Measurements from ENCODE around the gene MPV17L.
"Not testable (repeated sequence)": the region's sequence is repeated elsewhere in the genome, so short reads cannot be mapped to it uniquely, and the experiment has no call there.

MPV17L gene

GRCh38 chr16:15453296-15453695 lies 57.7 kb downstream of the MPV17L start:
- not testable (repeated sequence) for DNase-seq

GRCh38 chr16:15454933-15455332 lies 59.4 kb downstream of the MPV17L start:
- not testable (repeated sequence) for DNase-seq

- DNase-seq, result no peak
These were observed 61.8 kb downstream of the MPV17L start for GRCh38 chr16:15457400-15457799.

DNA sequence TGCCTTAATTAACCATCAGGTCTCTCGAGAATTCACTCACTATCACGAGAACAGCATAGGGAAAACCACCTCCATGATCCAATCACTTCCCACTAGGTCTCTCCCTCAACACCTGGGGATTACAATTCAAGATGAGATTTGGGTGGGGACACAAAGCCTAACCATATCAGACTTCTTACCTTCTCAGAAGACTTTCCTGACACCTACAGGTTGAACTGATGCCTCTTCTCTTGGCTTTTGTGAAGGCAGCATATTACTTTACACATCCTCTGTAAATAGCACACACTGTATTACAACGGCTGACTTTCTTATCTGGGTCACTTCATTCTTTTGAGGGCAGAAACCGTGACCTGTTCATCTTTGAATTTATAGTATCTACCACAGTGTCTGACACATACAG lies 62.4 kb downstream of the MPV17L start:
- DNase-seq, result peak in 1 of 2 experiments; percentile 6

- no peak for DNase-seq
These were observed 64.2 kb downstream of the MPV17L start for GRCh38 chr16:15459791-15460190.

DNA sequence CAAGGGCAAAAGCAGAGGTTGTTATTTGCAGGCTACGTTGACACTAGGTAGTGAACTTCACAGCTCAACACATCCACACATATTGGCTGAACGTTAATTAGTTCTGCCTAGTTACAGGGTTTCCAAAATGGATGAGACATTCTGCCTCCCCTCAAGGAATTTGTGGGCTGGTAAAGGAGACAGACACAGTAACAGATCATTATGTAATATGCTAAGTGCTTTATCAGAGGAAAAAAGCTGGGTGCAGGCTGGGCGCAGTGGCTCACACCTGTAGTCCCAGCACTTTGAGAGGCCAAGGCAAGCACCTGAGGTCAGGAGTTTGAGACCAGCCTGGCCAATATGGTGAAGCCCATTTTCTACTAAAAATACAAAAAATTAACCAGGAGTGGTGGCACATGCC lies 65.0 kb downstream of the MPV17L start:
- DNase-seq, result no peak

GRCh38 chr16:15461376-15461775 lies 65.8 kb downstream of the MPV17L start:
- no peak for DNase-seq
